CD4-positive, alpha-beta T cell (primary cell): ENCODE data around the gene RAPGEF2. TPM values are rescaled to one million over a fixed set of nuclear protein-coding genes. Genes with fewer than 3 reads are reported as not detected.

ENCODE experiments used
- ATAC-seq: fragments of 200-7000 bp; cut with Tn5 transposase; one replicate; pipeline ENCODE4 v1.10.0; 2022; ENCODE audit warnings: mild to moderate bottlenecking; ENCODE audit not compliant: poor library complexity
- CTCF ChIA-PET: fragments of 350-600 bp; sonication (Branson Sonifier 250); formaldehyde crosslinking; loops from one replicate; lab custom pipeline; 2021; ENCODE audit warnings: antibody characterized with exemption, inconsistent platforms; lab: Charles Lee
- POLR2A ChIA-PET: fragments of 350-600 bp; sonication (Branson Sonifier 250); formaldehyde crosslinking; loops from one replicate; lab custom pipeline; 2021; ENCODE audit warnings: antibody characterized with exemption, inconsistent platforms; lab: Charles Lee
- DNase-seq, 14 experiments: peaks; one replicate each; pipeline ENCODE4 v3.0.0-alpha.2; 2013 to 2020; ENCODE audit warnings: mixed read lengths in 2 of 14
- H3K27ac ChIP-seq, 2 donors: one replicate each; pipeline versions ENCODE4 v1.5.1 to v1.7.0; 2013; ENCODE audit warnings: low read length in 2 of 2, low read depth in 1 of 2, mild to moderate bottlenecking in 1 of 2
- H3K27me3 ChIP-seq, 2 experiments: 1 replicate in 1 of 2; 2 replicates in 1 of 2; pipeline versions ENCODE4 v1.6.1 to v1.7.0; 2013; ENCODE audit warnings: low read length in 2 of 2, control low read depth in 1 of 2, mild to moderate bottlenecking in 1 of 2, moderate library complexity in 1 of 2; ENCODE audit not compliant: insufficient read depth in 2 of 2, control insufficient read depth in 1 of 2
- H3K36me3 ChIP-seq: one replicate; pipeline ENCODE4 v1.6.1; 2013; ENCODE audit warnings: low read length, control low read depth; ENCODE audit not compliant: insufficient read depth
- H3K4me1 ChIP-seq: one replicate; pipeline ENCODE4 v1.6.1; 2013; ENCODE audit warnings: low read length, control low read depth; ENCODE audit not compliant: insufficient read depth
- H3K4me3 ChIP-seq: one replicate; pipeline ENCODE4 v1.5.1; 2013; ENCODE audit warnings: mild to moderate bottlenecking, low read length, moderate library complexity
- H3K9me3 ChIP-seq, 2 experiments: 1 replicate in 1 of 2; 2 replicates in 1 of 2; pipeline versions ENCODE4 v1.6.1 to v1.7.0; 2013; ENCODE audit warnings: low read length in 2 of 2, mild to moderate bottlenecking in 2 of 2, control low read depth in 1 of 2, moderate library complexity in 1 of 2; ENCODE audit not compliant: control insufficient read depth in 1 of 2, insufficient read depth in 1 of 2
- H3K27ac Mint-ChIP-seq: one replicate; pipeline ENCODE4 v1.8.0; 2020; ENCODE audit warnings: mixed read lengths
- H3K27me3 Mint-ChIP-seq: one replicate; pipeline ENCODE4 v1.8.0; 2021; ENCODE audit warnings: mixed read lengths
- H3K36me3 Mint-ChIP-seq: one replicate; pipeline ENCODE4 v1.8.0; 2021; ENCODE audit warnings: low read depth, mixed read lengths
- H3K4me1 Mint-ChIP-seq: one replicate; pipeline ENCODE4 v1.8.0; 2021; ENCODE audit warnings: low read depth, mixed read lengths
- H3K4me3 Mint-ChIP-seq: one replicate; pipeline ENCODE4 v1.8.0; 2020; ENCODE audit warnings: mild to moderate bottlenecking, mixed read lengths
- H3K9me3 Mint-ChIP-seq: one replicate; pipeline ENCODE4 v1.8.0; 2020; ENCODE audit warnings: mixed read lengths
- CTCF ChIP-seq: fragments of 200-600 bp; IDR thresholded peaks from one replicate; pipeline ENCODE4 v1.8.0; 2022; ENCODE audit warnings: antibody characterized with exemption, mild to moderate bottlenecking
- intact Hi-C, 2 experiments: fragments of 100-400 bp; cut with DNase I in 1 of 2; cut with micrococcal nuclease in 1 of 2; formaldehyde crosslinking; loops; one replicate each; pipeline versions ENCODE4 v1.15.1 to v1.9.0; 2023 to 2025; cut with DNase I, micrococcal nuclease
- total RNA-seq, 174 experiments: library from RNA in 2 of 174; stranded (reverse) in 2 of 174; gene quantifications; one replicate each; pipeline ENCODE4 v1.2.3 and lab custom pipeline; 2021 to 2026

The RAPGEF2 gene
- total RNA-seq, 2 experiments from 2014 or later, result 25.6 to 26.4 TPM

GRCh38 chr4:159344877-159345276 is 242.0 kb downstream of the RAPGEF2 start:
- no peaks in the 10 kb centered on the region for H3K4me1 Mint-ChIP-seq
- no peak overlapping the region for H3K4me3 Mint-ChIP-seq
- H3K27ac Mint-ChIP-seq, result no peak overlapping the region
- ChIA-PET CTCF (no interaction called here), POLR2A (no interaction called here)
- no peaks in the 10 kb centered on the region for H3K9me3 ChIP-seq
- H3K27me3 ChIP-seq, result no peaks in the 10 kb centered on the region
- H3K36me3 ChIP-seq, result peaks cover 44% of the 10 kb centered on the region
- TF ChIP-seq CTCF, result no peak
- H3K4me3 ChIP-seq, result no peak overlapping the region
- no peak for ATAC-seq
- H3K9me3 Mint-ChIP-seq, result no peaks in the 10 kb centered on the region
- H3K4me1 ChIP-seq, result no peaks in the 10 kb centered on the region
- no peak for DNase-seq
- H3K27me3 Mint-ChIP-seq, result no peaks in the 10 kb centered on the region
- intact Hi-C loops, result no loop called here
- H3K27ac ChIP-seq, result no peak overlapping the region
- H3K36me3 Mint-ChIP-seq, result peaks cover 86% of the 10 kb centered on the region

GRCh38 chr4:159346681-159347080 is 243.8 kb downstream of the RAPGEF2 start:
- no peaks in the 10 kb centered on the region for H3K9me3 ChIP-seq
- H3K27me3 Mint-ChIP-seq, result no peaks in the 10 kb centered on the region
- no peak overlapping the region for H3K27ac ChIP-seq
- intact Hi-C loops, result no loop called here
- H3K36me3 ChIP-seq, result peaks cover 46% of the 10 kb centered on the region
- H3K36me3 Mint-ChIP-seq, result peaks cover 83% of the 10 kb centered on the region
- CTCF ChIA-PET, result no interaction called here
- no peak overlapping the region for H3K4me3 ChIP-seq
- no peaks in the 10 kb centered on the region for H3K27me3 ChIP-seq
- no peaks in the 10 kb centered on the region for H3K4me1 ChIP-seq
- DNase-seq (no peak), ATAC-seq (no peak)
- H3K4me1 Mint-ChIP-seq, result no peaks in the 10 kb centered on the region
- no peaks in the 10 kb centered on the region for H3K9me3 Mint-ChIP-seq
- TF ChIP-seq CTCF, result no peak
- no peak overlapping the region for H3K27ac Mint-ChIP-seq
- POLR2A ChIA-PET, result no interaction called here
- H3K4me3 Mint-ChIP-seq, result no peak overlapping the region

GRCh38 chr4:159347813-159348212 is 244.9 kb downstream of the RAPGEF2 start:
- DNase-seq (no peak), ATAC-seq (no peak)
- ChIA-PET POLR2A (no interaction called here), CTCF (no interaction called here)
- H3K4me3 ChIP-seq, result no peak overlapping the region
- Mint-ChIP-seq H3K9me3 (no peaks in the 10 kb centered on the region), H3K4me1 (no peaks in the 10 kb centered on the region), H3K4me3 (no peak overlapping the region), H3K27ac (no peak overlapping the region), H3K27me3 (no peaks in the 10 kb centered on the region), H3K36me3 (peaks cover 82% of the 10 kb centered on the region)
- H3K36me3 ChIP-seq, result peaks cover 42% of the 10 kb centered on the region
- no peaks in the 10 kb centered on the region for H3K27me3 ChIP-seq
- H3K4me1 ChIP-seq, result no peaks in the 10 kb centered on the region
- H3K27ac ChIP-seq, result no peak overlapping the region
- TF ChIP-seq CTCF, result no peak
- H3K9me3 ChIP-seq, result no peaks in the 10 kb centered on the region
- intact Hi-C loops, result no loop called here
